K562 (cell line): ENCODE data around the gene LMF2. TPM values are rescaled to one million over a fixed set of nuclear protein-coding genes. Genes with fewer than 3 reads are reported as not detected.

ENCODE experiments used
- DNMT1 ChIP-seq: fragments of 450-650 bp; IDR thresholded peaks from 2 replicates; pipeline ENCODE4 v1.6.1; 2016; ENCODE audit warnings: antibody characterized with exemption, mild to moderate bottlenecking
- GABPB1 ChIP-seq: sonication (generic); formaldehyde crosslinking; IDR thresholded peaks from 2 replicates; pipeline ENCODE4 v1.8.0; 2022; ENCODE audit warnings: mild to moderate bottlenecking, missing genetic modification reagents
- IRF2 ChIP-seq: sonication (generic); formaldehyde crosslinking; IDR thresholded peaks from 2 replicates; pipeline ENCODE4 v1.8.1; 2022; ENCODE audit warnings: mild to moderate bottlenecking, missing genetic modification reagents
- MAX ChIP-seq: sonication (generic); formaldehyde crosslinking; IDR thresholded peaks from 2 replicates; pipeline ENCODE4 v1.9.0; 2022; ENCODE audit warnings: mild to moderate bottlenecking, missing genetic modification reagents
- OTX1 ChIP-seq: fragments of 450-650 bp; formaldehyde crosslinking; IDR thresholded peaks from 2 replicates; pipeline ENCODE4 v1.4.0; 2022; ENCODE audit warnings: mild to moderate bottlenecking
- PURB ChIP-seq: sonication (generic); formaldehyde crosslinking; IDR thresholded peaks from 2 replicates; pipeline ENCODE4 v1.9.0; 2021; ENCODE audit warnings: low read depth, mild to moderate bottlenecking, missing genetic modification reagents
- SIN3A ChIP-seq, 2 experiments: fragments of 150-350 bp in 1 of 2; IDR thresholded peaks; 2 replicates each; pipeline ENCODE4 v1.6.1; 2011 to 2016; ENCODE audit warnings: borderline replicate concordance in 2 of 2, low read depth in 2 of 2, low read length in 2 of 2, mild to moderate bottlenecking in 2 of 2, moderate library complexity in 2 of 2; ENCODE audit not compliant: control insufficient read depth in 1 of 2
- SRSF9 ChIP-seq: fragments of 200-400 bp; formaldehyde crosslinking; IDR thresholded peaks from 2 replicates; pipeline ENCODE4 v1.6.1; 2017; ENCODE audit warnings: low read depth, low read length, borderline replicate concordance
- TAF7 ChIP-seq: fragments of 450-650 bp; IDR thresholded peaks from 2 replicates; pipeline ENCODE4 v1.6.1; 2016; ENCODE audit warnings: missing genetic modification characterization, missing compliant biosample characterization
- TCF7 ChIP-seq: sonication (generic); IDR thresholded peaks from 2 replicates; pipeline ENCODE4 v1.6.1; 2016; ENCODE audit warnings: antibody characterized with exemption, borderline replicate concordance
- YBX1 ChIP-seq: fragments of 450-650 bp; IDR thresholded peaks from 2 replicates; pipeline ENCODE4 v1.7.1; 2016; ENCODE audit warnings: mild to moderate bottlenecking
- ZNF277 ChIP-seq: fragments of 250-450 bp; sonication (Bioruptor Pico); IDR thresholded peaks from 2 replicates; pipeline ENCODE4 v1.8.0; 2022; ENCODE audit warnings: inconsistent platforms, mild to moderate bottlenecking, moderate library complexity, borderline replicate concordance
- ZNF398 ChIP-seq: fragments of 250-450 bp; sonication (Bioruptor Pico); IDR thresholded peaks from 2 replicates; pipeline ENCODE4 v1.8.0; 2021; ENCODE audit warnings: moderate library complexity, mild to moderate bottlenecking, inconsistent platforms
- ZNF449 ChIP-seq: fragments of 250-450 bp; sonication (Bioruptor Pico); IDR thresholded peaks from 2 replicates; pipeline ENCODE4 v1.8.0; 2022; ENCODE audit warnings: moderate library complexity, mild to moderate bottlenecking, inconsistent platforms
- ZNF609 ChIP-seq: sonication (generic); formaldehyde crosslinking; IDR thresholded peaks from 2 replicates; pipeline ENCODE4 v1.8.1; 2023; ENCODE audit warnings: missing genetic modification reagents, mild to moderate bottlenecking, borderline replicate concordance
- polyA plus RNA-seq, 8 experiments: library from polyadenylated mRNA; depleted of rRNA in 4 of 8; stranded (reverse) in 5 of 8; unstranded in 3 of 8; fragments of >200 nt; fragmentation: Nextera tagmentation in 2 of 8; fragmentation: Illumina TruSeq in 1 of 8; extraction: Ambion mirVana in 2 of 8; extraction: Trizol in 1 of 8; gene quantifications; 2 replicates each; pipeline versions ENCODE4 v1.2.1 to v1.2.3, GENCODE V29; 2011 to 2014; ENCODE audit warnings: inconsistent platforms in 1 of 8, missing spikeins in 1 of 8
- total RNA-seq, 7 experiments: library from RNA; depleted of rRNA in 6 of 7; stranded (reverse); fragments of >200 nt in 6 of 7; fragmentation: Illumina TruSeq in 2 of 7; extraction: Trizol in 2 of 7; gene quantifications; 2 replicates each; pipeline versions ENCODE4 v1.2.1 to v1.2.3, GENCODE V29; 2011 to 2021; ENCODE audit warnings: low replicate concordance in 1 of 7

LMF2 gene
- total and polyA plus RNA-seq, 9 of the 15 experiments (the other 6 are each of a cell fraction or from before 2014, with no cell fraction given): 0.08 to 37.1 (median 7.6) TPM

GRCh38 chr22:50498322-50498890 is 9.1 kb downstream of the LMF2 start (continued):
- TF ChIP-seq ZNF277 (CRISPR knock-in tag): no peak
- TF ChIP-seq ZNF609 (CRISPR knock-in tag): no peak
- no peak for TF ChIP-seq ZNF449 (CRISPR knock-in tag)
- no peak; the same call in 1 of the 2 replicates for TF ChIP-seq MAX
- no peak for TF ChIP-seq OTX1 (CRISPR knock-in tag)
- no peak for TF ChIP-seq SRSF9
- TF ChIP-seq TCF7: no peak
- no peak for TF ChIP-seq IRF2
- no peak for TF ChIP-seq PURB
- no peak for TF ChIP-seq YBX1
- no peak for TF ChIP-seq TAF7 (tag)
- no peak for TF ChIP-seq SIN3A (IDR thresholded peaks at IDR 0.05; ENCODE audit: borderline replicate concordance in 2 of 2, control insufficient read depth in 1 of 2, low read depth in 2 of 2, low read length in 2 of 2)
- no peak for TF ChIP-seq DNMT1
- no peak for TF ChIP-seq ZNF398 (CRISPR knock-in tag)
- no peak for TF ChIP-seq GABPB1 (CRISPR knock-in tag)
